ACC112 (cell line): ENCODE data around the gene CAMK2B.

Source experiments
- H2AFZ ChIP-seq: fragments of 200-600 bp; sonication (generic); one replicate; pipeline ENCODE4 v1.6.0; 2017; ENCODE audit warnings: antibody characterized with exemption, low read length; ENCODE audit not compliant: unreplicated experiment
- H3K27ac ChIP-seq: fragments of 200-600 bp; sonication (generic); 2 replicates; pipeline ENCODE4 v1.5.1; 2014; ENCODE audit warnings: low read depth, mild to moderate bottlenecking, antibody characterized with exemption, low read length, moderate library complexity
- H3K27me3 ChIP-seq: fragments of 200-600 bp; sonication (generic); 2 replicates; pipeline ENCODE4 v1.6.1; 2014; ENCODE audit warnings: mild to moderate bottlenecking, antibody characterized with exemption, low read length, moderate library complexity, mixed read lengths; ENCODE audit not compliant: insufficient read depth
- H3K36me3 ChIP-seq: fragments of 200-600 bp; sonication (generic); 2 replicates; pipeline ENCODE4 v1.6.1; 2016; ENCODE audit warnings: mild to moderate bottlenecking, antibody characterized with exemption, low read length, moderate library complexity, mixed read lengths; ENCODE audit not compliant: insufficient read depth
- H3K4me1 ChIP-seq: fragments of 200-600 bp; sonication (generic); one replicate; pipeline ENCODE4 v1.6.1; 2016; ENCODE audit warnings: low read length, mixed read lengths; ENCODE audit not compliant: insufficient read depth, unreplicated experiment, control insufficient read depth
- H3K4me3 ChIP-seq: fragments of 200-600 bp; sonication (generic); 2 replicates; pipeline ENCODE4 v1.5.1; 2014; ENCODE audit warnings: mild to moderate bottlenecking, low read depth, low read length
- H3K79me2 ChIP-seq: fragments of 200-600 bp; sonication (generic); one replicate; pipeline ENCODE4 v1.6.0; 2016; ENCODE audit warnings: low read length; ENCODE audit not compliant: control insufficient read depth, unreplicated experiment, insufficient read depth

CAMK2B gene

DNA sequence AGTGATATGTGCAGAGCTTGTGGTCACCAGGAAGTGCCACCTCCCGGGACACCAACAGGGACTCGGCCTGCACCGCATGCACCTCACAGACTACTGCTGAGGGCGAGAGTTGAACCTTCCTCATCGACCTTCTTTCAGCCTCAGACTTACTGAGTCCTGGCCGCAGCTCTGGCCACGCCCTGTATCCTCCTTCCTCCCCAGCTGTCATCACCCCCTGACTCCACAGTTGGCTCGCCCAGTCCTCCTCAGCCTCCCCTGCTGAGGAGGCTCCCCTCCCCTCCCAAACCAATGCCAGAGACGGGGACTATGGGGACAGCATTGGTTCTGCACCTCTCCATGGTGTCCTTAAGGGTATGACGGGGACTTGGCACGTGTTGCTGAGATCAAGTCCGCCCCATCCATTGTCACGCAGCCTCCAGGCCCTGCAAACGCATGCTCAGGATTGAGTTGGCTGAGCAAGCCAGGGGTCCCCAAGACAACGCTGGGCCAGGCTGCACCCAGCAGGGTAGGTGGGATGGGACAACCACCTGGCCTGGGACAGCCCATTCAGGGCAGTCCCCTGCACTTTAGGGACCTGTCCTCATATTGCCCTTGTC is 75.7 kb downstream of the CAMK2B start:
- H3K4me3 ChIP-seq = no peak overlapping the region
- H3K27me3 ChIP-seq = no peaks in the 10 kb centered on the region
- H3K36me3 ChIP-seq = no peaks in the 10 kb centered on the region
- no peak overlapping the region for H2AFZ ChIP-seq
- no peak overlapping the region for H3K27ac ChIP-seq
- H3K79me2 ChIP-seq = no peaks in the 10 kb centered on the region
- H3K4me1 ChIP-seq = no peaks in the 10 kb centered on the region

DNA sequence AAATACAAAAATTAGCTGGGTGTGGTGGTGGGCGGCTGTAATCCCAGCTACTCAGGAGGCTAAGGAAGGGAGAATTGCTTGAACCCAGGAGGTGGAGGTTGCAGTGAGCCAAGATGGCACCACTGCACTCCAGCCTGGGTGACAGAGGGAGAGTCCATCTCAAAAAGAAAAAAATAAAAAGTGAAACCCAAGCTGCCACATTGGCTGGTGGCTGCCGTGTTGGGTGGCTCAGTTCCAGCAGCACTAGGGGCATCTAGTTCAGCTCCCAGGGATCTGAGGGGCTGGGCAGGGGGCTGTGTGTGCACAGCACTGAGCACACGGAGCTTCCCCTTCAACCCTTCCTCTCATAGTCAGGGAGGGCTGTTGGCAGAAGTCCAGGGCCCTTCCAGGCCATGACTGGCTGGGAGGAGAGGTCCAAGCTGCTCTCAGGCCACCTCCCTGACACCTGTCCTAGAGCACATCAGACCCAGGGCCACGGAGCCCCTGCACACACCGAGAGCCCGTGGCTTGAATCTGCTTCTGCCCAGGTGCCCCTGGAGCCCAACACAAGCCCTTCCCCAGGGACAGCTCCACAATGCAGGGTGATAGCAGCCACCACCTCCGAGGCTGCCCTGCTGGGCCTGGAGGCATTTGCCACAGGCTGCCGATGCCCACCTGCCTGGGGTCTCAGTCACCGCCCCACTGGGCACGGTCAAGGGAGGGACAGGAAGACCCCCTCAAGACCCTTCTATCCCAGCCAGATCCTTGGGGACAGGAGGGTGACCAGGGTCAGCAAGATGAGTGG is 77.3 kb downstream of the CAMK2B start:
- Histone ChIP-seq H3K27ac (no peak overlapping the region), H3K4me1 (no peaks in the 10 kb centered on the region), H3K36me3 (no peaks in the 10 kb centered on the region), H3K4me3 (no peak overlapping the region), H3K79me2 (no peaks in the 10 kb centered on the region), H3K27me3 (no peaks in the 10 kb centered on the region), H2AFZ (no peak overlapping the region)

DNA sequence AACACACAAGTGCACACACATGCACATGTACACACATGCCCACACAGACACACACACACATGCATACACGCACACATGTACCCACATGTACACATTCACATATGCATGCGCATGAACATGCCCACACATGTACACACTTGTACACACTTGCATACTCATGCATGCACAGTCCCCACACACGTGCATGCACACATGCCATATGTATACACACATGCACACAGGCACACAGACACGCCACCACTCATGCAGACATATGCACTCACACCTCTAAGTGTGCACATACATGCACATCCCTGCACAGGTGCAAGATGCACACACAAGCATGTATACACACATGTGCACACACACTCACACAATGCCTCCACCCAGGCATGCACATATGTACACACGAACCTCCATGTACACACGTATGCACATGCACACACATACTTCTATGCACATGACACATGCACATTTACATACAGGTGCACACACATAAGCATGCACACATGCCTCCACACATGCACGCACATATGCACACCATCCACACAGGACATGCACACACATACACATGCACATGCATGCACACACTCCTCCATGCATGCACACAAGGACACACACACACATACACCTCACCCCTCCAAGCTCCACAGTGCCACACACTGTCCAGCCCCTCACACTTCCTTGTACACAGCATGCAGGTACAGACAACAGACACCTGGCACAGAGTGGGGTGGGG is 78.8 kb downstream of the CAMK2B start:
- Histone ChIP-seq H2AFZ (no peak overlapping the region), H3K27ac (no peak overlapping the region), H3K79me2 (no peaks in the 10 kb centered on the region), H3K4me3 (no peak overlapping the region), H3K27me3 (no peaks in the 10 kb centered on the region), H3K4me1 (no peaks in the 10 kb centered on the region), H3K36me3 (no peaks in the 10 kb centered on the region)

DNA sequence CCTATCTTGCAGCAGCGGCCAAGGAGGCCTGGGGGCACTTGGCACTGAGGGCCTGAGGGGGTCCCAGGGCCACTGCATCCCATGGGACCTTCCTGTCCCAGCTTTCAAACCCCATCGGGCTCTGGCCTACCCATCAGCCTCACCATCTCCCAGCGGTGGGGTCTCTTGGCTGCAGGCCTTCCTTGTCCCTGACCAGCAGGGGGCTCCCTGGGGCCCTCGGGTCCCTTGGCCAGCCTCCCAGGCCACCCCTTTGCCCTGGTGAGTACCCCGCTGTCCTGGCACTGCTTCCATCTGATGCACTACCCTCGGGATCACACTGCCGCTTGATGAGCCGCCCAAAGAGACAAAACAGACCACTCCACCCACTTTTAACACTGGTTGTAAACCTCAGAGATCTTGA is 81.1 kb downstream of the CAMK2B start:
- H3K27ac ChIP-seq = no peak overlapping the region
- no peak overlapping the region for H3K4me3 ChIP-seq
- H3K4me1 ChIP-seq = no peaks in the 10 kb centered on the region
- H3K36me3 ChIP-seq = no peaks in the 10 kb centered on the region
- H3K27me3 ChIP-seq = no peaks in the 10 kb centered on the region
- no peaks in the 10 kb centered on the region for H3K79me2 ChIP-seq
- no peak overlapping the region for H2AFZ ChIP-seq

DNA sequence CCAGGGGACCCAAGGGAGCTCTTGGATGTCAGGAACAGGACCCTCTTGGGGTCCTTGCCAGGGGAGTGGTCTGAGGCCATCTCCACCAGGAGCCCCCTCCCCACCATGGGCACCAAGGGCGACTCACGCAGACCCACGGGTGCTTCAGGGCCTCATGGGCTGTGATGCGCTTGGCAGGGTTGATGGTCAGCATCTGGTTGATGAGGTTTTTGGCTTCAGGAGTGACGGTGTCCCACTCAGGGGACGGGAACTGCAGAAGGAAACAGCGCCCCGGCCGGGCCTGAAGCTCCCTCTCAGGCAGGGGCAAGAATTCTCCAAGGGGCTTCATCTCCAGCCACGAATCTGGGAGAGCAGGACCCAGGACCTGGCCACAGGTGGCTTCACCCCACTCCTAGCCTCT is 83.3 kb downstream of the CAMK2B start:
- no peaks in the 10 kb centered on the region for H3K79me2 ChIP-seq
- no peaks in the 10 kb centered on the region for H3K27me3 ChIP-seq
- H3K36me3 ChIP-seq = no peaks in the 10 kb centered on the region
- no peak overlapping the region for H3K27ac ChIP-seq
- H3K4me3 ChIP-seq = no peak overlapping the region
- H3K4me1 ChIP-seq = no peaks in the 10 kb centered on the region
- no peak overlapping the region for H2AFZ ChIP-seq

DNA sequence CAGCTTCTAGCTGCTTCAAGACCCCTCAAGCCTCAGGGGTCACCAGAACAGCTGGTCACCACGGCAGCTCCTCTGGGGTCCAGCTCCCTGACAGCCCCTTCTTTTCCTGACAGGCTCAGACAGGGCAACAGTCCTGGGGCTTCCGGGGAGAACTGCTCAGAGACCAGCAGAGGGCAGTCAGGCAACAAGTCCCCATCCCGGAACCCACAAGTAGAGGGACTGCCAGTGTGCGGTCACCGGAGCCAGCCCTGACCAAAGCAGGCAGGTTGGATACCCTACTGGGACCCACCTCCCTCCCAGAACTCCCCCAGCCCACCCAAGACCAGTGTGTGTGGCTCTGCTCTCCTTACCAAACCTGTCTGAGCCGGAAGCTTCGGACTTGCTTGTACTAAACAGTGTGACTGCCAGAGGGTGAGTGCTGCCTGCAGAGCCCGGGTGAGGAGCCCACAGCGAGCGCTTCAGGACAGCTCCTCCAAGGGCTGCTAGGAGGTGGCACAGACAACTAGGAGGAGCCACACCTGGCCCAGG is 84.3 kb downstream of the CAMK2B start:
- H3K36me3 ChIP-seq = no peaks in the 10 kb centered on the region
- H3K4me3 ChIP-seq = no peak overlapping the region
- no peaks in the 10 kb centered on the region for H3K27me3 ChIP-seq
- no peaks in the 10 kb centered on the region for H3K4me1 ChIP-seq
- no peak overlapping the region for H2AFZ ChIP-seq
- no peak overlapping the region for H3K27ac ChIP-seq
- no peaks in the 10 kb centered on the region for H3K79me2 ChIP-seq

DNA sequence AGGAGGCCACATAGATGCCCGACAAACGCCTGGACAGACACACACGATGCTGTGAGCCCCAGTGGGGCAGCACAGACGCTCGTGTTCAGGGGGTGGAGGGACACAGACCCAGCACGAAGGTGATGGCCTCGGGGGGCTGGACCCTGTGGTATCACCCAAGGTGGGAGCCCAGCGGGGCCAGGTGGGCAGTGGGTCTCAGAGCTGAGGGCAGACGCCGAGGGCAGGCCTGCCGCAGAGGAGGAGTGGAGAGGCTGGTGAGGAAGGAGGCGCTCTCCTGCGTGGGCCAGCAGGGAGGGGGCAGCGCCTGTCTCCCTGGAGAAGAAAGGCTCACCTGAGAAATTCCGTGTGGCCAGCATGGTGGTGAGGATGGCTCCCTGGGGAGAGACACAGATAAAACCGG is 85.0 kb downstream of the CAMK2B start:
- Histone ChIP-seq H2AFZ (no peak overlapping the region), H3K4me1 (no peaks in the 10 kb centered on the region), H3K36me3 (no peaks in the 10 kb centered on the region), H3K27me3 (no peaks in the 10 kb centered on the region), H3K79me2 (no peaks in the 10 kb centered on the region), H3K27ac (no peak overlapping the region), H3K4me3 (no peak overlapping the region)

DNA sequence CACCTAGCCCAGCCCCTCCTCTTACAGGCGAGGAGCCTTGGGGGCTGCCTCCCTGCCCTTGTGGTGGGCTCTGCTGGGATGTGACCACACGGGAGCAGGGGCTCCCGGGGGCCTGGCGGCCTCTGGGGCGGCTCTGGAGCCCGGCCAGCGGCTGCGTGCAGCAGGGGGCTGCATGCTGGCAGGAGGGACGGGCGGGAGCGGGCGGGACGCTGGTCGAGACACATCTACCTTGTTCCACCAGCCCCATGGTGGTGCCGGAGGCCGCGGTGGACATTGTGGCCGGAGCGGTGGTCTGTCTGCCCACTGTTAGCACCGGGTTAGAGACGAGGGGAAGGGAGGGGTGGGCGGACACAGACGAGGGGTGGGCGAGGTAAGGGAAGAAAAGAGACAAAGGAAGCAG is 86.0 kb downstream of the CAMK2B start:
- Histone ChIP-seq H3K36me3 (no peaks in the 10 kb centered on the region), H3K79me2 (no peaks in the 10 kb centered on the region), H3K27ac (no peak overlapping the region), H3K4me1 (no peaks in the 10 kb centered on the region), H3K27me3 (no peaks in the 10 kb centered on the region), H3K4me3 (no peak overlapping the region), H2AFZ (no peak overlapping the region)

DNA sequence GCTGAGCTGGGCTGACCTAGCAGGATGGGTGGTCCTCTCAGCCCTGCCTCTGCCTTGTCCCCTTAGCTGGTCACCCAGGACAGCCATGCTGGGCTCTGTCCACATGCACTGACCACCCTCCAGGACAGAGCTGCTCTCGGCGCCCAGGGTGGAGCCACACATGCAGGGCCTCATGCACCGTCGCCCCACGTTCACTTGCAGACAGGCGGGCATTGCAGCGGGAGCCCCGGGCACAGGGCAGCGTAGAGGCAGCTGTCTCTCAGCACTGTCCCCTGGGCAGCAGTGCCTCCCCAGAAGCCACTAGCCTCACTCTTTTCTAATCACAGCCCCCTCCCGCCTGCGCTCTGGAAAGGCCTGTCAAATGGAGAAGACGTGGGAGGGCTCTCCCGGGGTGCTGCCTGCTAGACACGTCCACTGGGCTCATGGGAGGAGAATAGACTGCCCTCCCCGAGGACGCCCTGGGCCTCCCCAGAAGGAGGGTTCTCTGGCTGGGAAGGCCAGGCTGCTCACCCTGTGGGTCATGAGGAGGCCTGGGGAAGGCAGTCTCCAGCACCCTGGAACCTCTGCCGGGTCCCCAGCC is 87.2 kb downstream of the CAMK2B start:
- H2AFZ ChIP-seq = no peak overlapping the region
- H3K36me3 ChIP-seq = no peaks in the 10 kb centered on the region
- H3K27me3 ChIP-seq = no peaks in the 10 kb centered on the region
- H3K79me2 ChIP-seq = no peaks in the 10 kb centered on the region
- H3K27ac ChIP-seq = no peak overlapping the region
- no peak overlapping the region for H3K4me3 ChIP-seq
- no peaks in the 10 kb centered on the region for H3K4me1 ChIP-seq

DNA sequence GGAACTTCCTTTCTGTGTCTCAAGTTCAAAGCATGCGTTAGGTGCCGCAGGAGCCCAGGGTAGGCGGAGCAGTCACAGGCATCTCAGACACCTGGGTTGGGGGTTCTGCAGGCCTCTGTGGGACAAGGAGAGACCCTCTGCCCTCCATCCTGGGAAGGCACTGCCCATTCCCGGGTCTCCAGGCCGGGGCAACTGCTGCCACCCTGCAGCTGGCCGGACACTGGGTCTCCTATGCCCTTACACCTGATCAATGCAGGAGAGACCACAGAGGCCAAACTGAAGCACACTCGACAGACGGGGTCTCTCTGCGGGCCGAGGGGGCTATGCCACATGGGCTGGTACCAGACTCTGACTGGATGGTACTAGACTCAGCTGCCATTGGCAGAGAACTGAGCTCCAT is 87.7 kb downstream of the CAMK2B start:
- Histone ChIP-seq H3K79me2 (no peaks in the 10 kb centered on the region), H2AFZ (no peak overlapping the region), H3K27ac (no peak overlapping the region), H3K27me3 (no peaks in the 10 kb centered on the region), H3K4me3 (no peak overlapping the region), H3K36me3 (no peaks in the 10 kb centered on the region), H3K4me1 (no peaks in the 10 kb centered on the region)
